ENCODE data around the gene PTEN. TPM values are rescaled to one million over a fixed set of nuclear protein-coding genes. Genes with fewer than 3 reads are reported as not detected.

Gene PTEN
- total and polyA plus RNA-seq, 4 donors, result 11.5 to 76.6 (median 37.5) TPM

- Histone ChIP-seq H3K9me3 (ENCODE audit: control insufficient read depth in 4 of 4, low read length in 3 of 4) (no peaks in the 10 kb centered on the region), H3K27ac (ENCODE audit: low read depth in 1 of 2, low read length in 2 of 2) (peak overlapping the region; percentile 92 to 99), H3K4me1 (ENCODE audit: control insufficient read depth in 4 of 4, insufficient read depth in 4 of 4, low read length in 3 of 4) (peaks cover 0 to 20% (median 13%) of the 10 kb centered on the region in 4 donors), H3K4me3 (ENCODE audit: low read depth in 1 of 3, low read length in 3 of 3) (peak overlapping the region; percentile 75 to 93 (median 91)), H3K27me3 (ENCODE audit: control insufficient read depth in 4 of 4, insufficient read depth in 4 of 4, low read length in 3 of 4) (no peaks in the 10 kb centered on the region), H3K36me3 (ENCODE audit: control insufficient read depth in 4 of 4, insufficient read depth in 3 of 4, low read depth in 1 of 4, low read length in 3 of 4) (no peaks in the 10 kb centered on the region), H3K9ac (ENCODE audit: low read depth in 1 of 2, low read length in 2 of 2) (peak overlapping the region; percentile 73 to 79)
- no peak for TF ChIP-seq CTCF (IDR thresholded peaks at IDR 0.05; ENCODE audit: low read depth, low read length, missing input control)
- peak; percentile 25 for TF ChIP-seq FOXA1 (IDR thresholded peaks at IDR 0.05)
- TF ChIP-seq GABPA (IDR thresholded peaks at IDR 0.05 in 1 of 2, conservative IDR thresholded peaks at IDR 0.05 in 1 of 2), result peak in 1 of 2 donors; percentile 5
- peak; percentile 37 to 69 for TF ChIP-seq RXRA (IDR thresholded peaks at IDR 0.05)
- no peak for TF ChIP-seq NR2F2 (IDR thresholded peaks at IDR 0.05)
- no peak for TF ChIP-seq ZBTB33 (IDR thresholded peaks at IDR 0.05)
- no peak for TF ChIP-seq TAF1 (conservative IDR thresholded peaks at IDR 0.05)
- no peak for TF ChIP-seq REST (IDR thresholded peaks at IDR 0.05)
- TF ChIP-seq MAX (IDR thresholded peaks at IDR 0.05), result peak; percentile 20
- TF ChIP-seq FOXA2 (IDR thresholded peaks at IDR 0.05), result peak; percentile 41
- no peak for TF ChIP-seq HNF4G (IDR thresholded peaks at IDR 0.05)
- TF ChIP-seq JUND (IDR thresholded peaks at IDR 0.05), result peak; percentile 38 to 44
- TF ChIP-seq YY1 (IDR thresholded peaks at IDR 0.05), result peak; percentile 94
- peak; percentile 55 to 70 for TF ChIP-seq HNF4A (conservative IDR thresholded peaks at IDR 0.05)
- peak; percentile 47 for TF ChIP-seq SP1 (IDR thresholded peaks at IDR 0.05)
- TF ChIP-seq EGR1 (IDR thresholded peaks at IDR 0.05; ENCODE audit: low read depth in 2 of 2), result no peak
- TF ChIP-seq RAD21 (IDR thresholded peaks at IDR 0.05), result peak; percentile 62 to 68
- 4% methylated on average over 16 of the region's 16 CpGs for WGBS
- peak; percentile 79 for DNase-seq (ENCODE audit: low spot score)
These were observed 1.9 kb upstream of the PTEN start for GRCh38 chr10:87861566-87861952.
